SK-N-SH treated with all-trans-retinoic acid at 6 μM for 48 hours (cell line): Measurements from ENCODE around the gene PDK1.

ENCODE experiments used
- ARNTL ChIP-seq: fragments of 450-650 bp; formaldehyde crosslinking; IDR thresholded peaks from 2 replicates; pipeline ENCODE4 v1.5.0; 2020; ENCODE audit warnings: low read depth, mild to moderate bottlenecking, moderate library complexity, borderline replicate concordance
- CREB5 ChIP-seq: fragments of 250-450 bp; sonication (Bioruptor Pico); IDR thresholded peaks from 2 replicates; pipeline ENCODE4 v1.5.1; 2020; ENCODE audit warnings: low read depth, mild to moderate bottlenecking, moderate library complexity
- CSDC2 ChIP-seq: fragments of 250-450 bp; sonication (Bioruptor Pico); IDR thresholded peaks from 2 replicates; pipeline ENCODE4 v1.5.0; 2020; ENCODE audit warnings: mild to moderate bottlenecking, moderate library complexity
- CSRNP3 ChIP-seq: fragments of 250-450 bp; sonication (Bioruptor Pico); IDR thresholded peaks from 2 replicates; pipeline ENCODE4 v1.5.1; 2021; ENCODE audit warnings: mild to moderate bottlenecking, moderate library complexity
- OSR1 ChIP-seq: fragments of 250-450 bp; sonication (Bioruptor Pico); IDR thresholded peaks from 2 replicates; pipeline ENCODE4 v1.8.0; 2022; ENCODE audit warnings: moderate library complexity, mild to moderate bottlenecking, inconsistent platforms
- PATZ1 ChIP-seq: fragments of 250-450 bp; sonication (Bioruptor Pico); IDR thresholded peaks from 2 replicates; pipeline ENCODE4 v1.8.0; 2020; ENCODE audit warnings: mild to moderate bottlenecking, moderate library complexity, borderline replicate concordance
- PPARA ChIP-seq: fragments of 250-450 bp; sonication (Bioruptor Pico); IDR thresholded peaks from 2 replicates; pipeline ENCODE4 v1.5.0; 2020; ENCODE audit warnings: mild to moderate bottlenecking, borderline replicate concordance
- SNAI2 ChIP-seq: fragments of 250-450 bp; sonication (Bioruptor Pico); IDR thresholded peaks from 2 replicates; pipeline ENCODE4 v1.5.0; 2020; ENCODE audit warnings: mild to moderate bottlenecking, moderate library complexity
- TCF4 ChIP-seq: fragments of 250-450 bp; sonication (Bioruptor Pico); IDR thresholded peaks from 2 replicates; pipeline ENCODE4 v1.8.0; 2021; ENCODE audit warnings: mild to moderate bottlenecking, moderate library complexity, borderline replicate concordance
- ZFP3 ChIP-seq: fragments of 250-450 bp; sonication (Bioruptor Pico); IDR thresholded peaks from 2 replicates; pipeline ENCODE4 v1.5.0; 2020; ENCODE audit warnings: mild to moderate bottlenecking, moderate library complexity
- ZFP30 ChIP-seq: fragments of 450-650 bp; formaldehyde crosslinking; IDR thresholded peaks from 2 replicates; pipeline ENCODE4 v1.5.0; 2022; ENCODE audit warnings: mild to moderate bottlenecking, moderate library complexity

- TF ChIP-seq ZFP3 (CRISPR knock-in tag) (no peak), ZFP30 (CRISPR knock-in tag) (no peak), SNAI2 (CRISPR knock-in tag) (no peak), CSRNP3 (no peak), PATZ1 (CRISPR knock-in tag) (no peak), CSDC2 (no peak), TCF4 (CRISPR knock-in tag) (no peak), CREB5 (CRISPR knock-in tag) (no peak), ARNTL (CRISPR knock-in tag) (no peak), PPARA (no peak), OSR1 (no peak)
Measured at GRCh38 chr2:172623249-172623965, 67.5 kb downstream of the PDK1 start.
